Forelimb muscle (tissue), 1 donor: Measurements from ENCODE around the gene RNU7-1. TPM values are rescaled to one million over a fixed set of nuclear protein-coding genes. Genes with fewer than 3 reads are reported as not detected.

Experiments used
- DNase-seq: peaks from one replicate; pipeline ENCODE4 v3.0.0-alpha.2; 2013; ENCODE audit warnings: low read depth
- polyA plus RNA-seq: library from polyadenylated mRNA; unstranded; fragments of 120-200 nt; gene quantifications from one replicate; pipeline ENCODE4 v1.2.1, GENCODE V29; 2013; ENCODE audit not compliant: insufficient read length

The RNU7-1 gene
- polyA plus RNA-seq, 1 donor: not detected

DNA sequence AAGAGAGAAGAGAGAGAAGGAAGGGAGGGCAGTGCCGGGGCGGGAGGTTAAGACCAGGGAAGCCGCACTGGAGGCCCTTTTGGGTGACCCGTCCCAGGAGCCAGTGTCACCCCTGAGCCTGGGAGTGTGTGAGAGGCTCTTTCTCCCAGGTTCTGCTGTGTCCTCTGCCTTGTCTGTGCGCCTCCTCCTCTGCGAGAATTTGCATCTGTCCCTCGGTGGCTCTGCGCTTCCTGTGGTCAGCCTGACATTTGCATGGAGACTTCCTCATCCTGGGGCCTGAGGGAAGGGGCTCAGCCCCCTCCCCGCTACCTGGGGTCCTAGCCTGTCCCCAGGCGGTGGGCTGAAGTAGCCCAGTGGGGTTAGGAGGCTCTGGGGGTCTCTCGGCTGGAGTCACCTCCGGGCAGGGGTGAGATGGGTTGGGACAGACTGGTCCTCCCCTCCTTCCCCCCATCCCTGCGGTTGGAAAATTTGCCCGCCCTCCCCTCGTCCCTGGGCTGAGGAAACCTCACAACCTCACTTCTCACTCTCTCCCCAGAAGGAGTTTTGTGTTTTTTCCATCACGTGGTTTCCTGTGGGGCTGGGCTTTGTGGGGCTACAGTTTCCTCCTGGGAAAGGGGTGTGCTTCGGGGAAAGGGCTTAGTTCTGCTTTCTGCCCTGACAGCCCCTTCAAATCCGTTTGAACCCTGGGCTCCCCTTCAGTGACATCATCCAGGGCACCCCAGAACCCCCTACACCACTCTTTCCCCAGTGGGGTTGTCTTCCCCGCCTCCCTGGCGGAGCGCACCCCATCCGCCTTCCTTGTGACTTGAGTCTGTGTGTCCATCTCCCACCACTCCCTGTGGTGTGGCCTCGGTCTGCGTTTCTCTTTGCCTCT, 10.1 kb downstream of the RNU7-1 start:
- DNase-seq: peak; percentile 73

DNA sequence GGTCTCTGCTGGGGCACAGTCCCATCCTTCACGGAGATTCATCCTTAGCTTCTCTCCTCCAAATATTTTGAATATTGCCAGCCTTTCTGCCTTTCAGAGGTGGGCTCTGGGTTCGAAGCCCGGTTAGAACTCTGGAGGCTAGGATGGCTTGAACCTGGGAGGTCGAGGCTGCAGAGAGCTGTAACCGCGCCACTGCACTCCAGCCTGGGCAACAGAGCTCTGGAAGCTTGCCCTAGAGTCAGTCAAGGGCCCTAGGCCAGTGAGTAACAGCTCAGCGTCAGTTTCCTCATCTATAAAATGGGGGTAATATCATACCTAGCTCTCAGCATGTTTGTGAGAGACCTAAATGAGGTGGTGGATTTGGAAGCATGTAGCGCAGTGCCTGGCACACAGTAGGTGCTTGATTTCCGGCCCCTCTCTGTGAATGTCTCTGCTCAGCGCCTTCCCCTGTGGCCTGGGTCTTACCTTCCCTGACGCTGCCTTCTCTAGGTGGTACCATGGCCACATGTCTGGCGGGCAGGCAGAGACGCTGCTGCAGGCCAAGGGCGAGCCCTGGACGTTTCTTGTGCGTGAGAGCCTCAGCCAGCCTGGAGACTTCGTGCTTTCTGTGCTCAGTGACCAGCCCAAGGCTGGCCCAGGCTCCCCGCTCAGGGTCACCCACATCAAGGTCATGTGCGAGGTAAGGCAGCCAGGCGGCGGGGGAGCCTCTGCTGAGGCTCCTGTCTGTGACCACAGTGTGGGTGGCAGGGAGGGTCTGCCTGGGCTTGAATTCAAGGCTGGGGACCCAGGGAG, 10.9 kb downstream of the RNU7-1 start:
- no peak for DNase-seq

DNA sequence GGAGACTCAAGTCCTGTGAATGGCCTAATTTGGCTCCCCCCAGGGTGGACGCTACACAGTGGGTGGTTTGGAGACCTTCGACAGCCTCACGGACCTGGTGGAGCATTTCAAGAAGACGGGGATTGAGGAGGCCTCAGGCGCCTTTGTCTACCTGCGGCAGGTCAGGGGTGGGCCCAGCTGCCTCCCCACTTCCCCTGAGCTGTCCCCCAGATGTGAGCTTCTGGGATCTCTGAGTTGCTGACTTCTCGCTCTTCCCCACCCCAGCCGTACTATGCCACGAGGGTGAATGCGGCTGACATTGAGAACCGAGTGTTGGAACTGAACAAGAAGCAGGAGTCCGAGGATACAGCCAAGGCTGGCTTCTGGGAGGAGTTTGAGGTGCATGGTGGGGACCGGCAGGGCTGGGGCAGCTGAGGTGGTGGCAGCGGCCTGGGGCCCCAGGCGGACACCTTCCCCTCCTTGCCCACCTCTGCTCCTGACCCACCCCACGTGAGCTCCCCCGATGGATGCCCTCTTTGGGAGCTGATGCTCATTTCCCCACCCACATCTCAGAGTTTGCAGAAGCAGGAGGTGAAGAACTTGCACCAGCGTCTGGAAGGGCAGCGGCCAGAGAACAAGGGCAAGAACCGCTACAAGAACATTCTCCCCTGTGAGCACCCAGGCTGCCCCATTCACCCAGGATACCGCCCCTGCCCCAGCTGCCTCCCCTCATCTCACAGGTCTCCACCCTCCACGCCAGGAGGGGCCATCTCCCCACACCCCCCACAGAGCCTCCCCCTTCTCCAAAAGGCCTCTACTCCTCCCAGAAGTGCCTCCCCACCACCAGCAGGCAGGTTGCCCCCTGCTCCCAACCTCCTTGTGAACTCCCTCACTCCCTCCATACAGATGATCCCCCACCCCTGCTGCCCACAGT, 11.7 kb downstream of the RNU7-1 start:
- DNase-seq: no peak

DNA sequence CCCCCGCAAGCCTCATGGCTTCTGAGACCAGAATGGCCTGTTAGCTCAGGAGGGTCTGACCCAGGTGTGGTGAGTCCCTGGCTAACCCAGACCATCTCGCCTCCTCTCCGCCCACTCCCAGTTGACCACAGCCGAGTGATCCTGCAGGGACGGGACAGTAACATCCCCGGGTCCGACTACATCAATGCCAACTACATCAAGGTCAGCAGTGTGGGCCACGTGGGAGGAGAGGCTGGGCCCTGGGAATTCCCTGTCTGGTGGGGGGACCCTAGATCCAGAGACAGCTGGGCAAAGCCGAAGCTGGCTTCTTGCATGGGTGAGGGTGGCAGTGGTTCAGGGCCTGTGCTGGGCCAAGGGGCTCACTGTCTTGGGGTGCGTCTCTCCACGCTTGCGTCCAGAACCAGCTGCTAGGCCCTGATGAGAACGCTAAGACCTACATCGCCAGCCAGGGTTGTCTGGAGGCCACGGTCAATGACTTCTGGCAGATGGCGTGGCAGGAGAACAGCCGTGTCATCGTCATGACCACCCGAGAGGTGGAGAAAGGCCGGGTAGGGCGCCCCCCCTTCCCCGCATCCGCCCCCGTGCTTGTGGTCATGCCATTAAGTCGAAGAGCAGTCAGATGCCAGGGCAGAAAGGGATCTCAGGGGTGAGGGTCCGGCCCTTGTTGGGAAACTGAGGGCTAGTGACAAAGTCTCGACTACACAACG, 12.6 kb downstream of the RNU7-1 start:
- no peak for DNase-seq

DNA sequence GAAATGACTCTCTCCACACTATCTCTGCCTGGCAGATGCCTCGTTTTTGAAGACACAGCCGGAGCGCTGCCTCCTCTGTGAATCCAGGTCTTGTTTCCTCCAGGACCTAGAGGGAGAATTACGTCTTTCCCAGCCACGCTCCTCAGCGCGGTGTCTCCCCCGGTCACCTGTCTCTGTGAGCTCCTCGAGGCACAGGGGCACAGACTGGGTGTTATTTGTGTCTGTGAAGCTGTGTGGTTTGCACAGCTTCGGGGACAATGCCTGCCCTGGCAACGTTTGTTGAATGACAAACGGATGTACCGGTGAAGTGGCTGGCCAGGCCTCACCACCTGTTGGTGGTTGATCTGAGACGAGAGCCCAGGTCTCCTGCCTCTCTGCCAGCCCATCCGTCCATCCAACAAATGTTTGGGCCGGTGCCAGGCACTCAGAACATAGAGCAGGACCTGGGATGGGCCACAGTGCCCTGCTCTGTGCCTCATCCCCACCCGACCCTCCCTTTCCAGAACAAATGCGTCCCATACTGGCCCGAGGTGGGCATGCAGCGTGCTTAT, 13.6 kb downstream of the RNU7-1 start:
- DNase-seq: no peak

DNA sequence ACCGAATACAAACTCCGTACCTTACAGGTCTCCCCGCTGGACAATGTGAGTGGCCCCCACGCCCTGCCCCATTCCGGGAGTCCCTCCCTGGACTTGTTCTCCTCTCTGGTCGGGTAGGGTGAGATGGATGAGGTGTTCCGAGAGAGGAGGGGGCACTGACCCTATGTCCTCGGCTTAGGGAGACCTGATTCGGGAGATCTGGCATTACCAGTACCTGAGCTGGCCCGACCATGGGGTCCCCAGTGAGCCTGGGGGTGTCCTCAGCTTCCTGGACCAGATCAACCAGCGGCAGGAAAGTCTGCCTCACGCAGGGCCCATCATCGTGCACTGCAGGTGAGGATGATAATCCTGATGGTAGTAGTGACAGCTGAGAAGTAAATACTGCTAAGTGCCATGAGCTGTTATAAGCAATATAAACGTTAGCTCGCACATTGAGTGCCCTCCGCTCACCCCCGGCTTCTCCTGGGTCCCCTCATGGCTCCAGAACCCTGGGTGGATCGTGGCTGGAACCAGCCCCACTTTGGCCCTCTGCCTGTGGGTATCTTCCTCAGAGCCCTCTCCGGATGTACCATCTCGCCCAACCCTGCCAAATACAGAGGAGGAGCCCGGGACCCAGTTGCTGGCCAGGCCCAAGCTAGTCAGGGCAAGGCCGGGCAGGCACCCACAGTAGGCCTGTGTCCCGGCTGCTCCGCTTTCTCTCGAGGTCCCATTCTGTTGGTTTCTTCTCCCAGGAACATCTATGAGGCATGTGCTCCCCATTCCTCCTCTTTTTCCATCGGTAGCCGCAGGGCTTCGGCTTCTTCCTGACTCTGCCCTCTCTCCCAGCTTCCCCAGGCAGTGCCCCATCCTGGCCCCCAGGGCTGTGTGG, 14.4 kb downstream of the RNU7-1 start:
- no peak for DNase-seq

DNA sequence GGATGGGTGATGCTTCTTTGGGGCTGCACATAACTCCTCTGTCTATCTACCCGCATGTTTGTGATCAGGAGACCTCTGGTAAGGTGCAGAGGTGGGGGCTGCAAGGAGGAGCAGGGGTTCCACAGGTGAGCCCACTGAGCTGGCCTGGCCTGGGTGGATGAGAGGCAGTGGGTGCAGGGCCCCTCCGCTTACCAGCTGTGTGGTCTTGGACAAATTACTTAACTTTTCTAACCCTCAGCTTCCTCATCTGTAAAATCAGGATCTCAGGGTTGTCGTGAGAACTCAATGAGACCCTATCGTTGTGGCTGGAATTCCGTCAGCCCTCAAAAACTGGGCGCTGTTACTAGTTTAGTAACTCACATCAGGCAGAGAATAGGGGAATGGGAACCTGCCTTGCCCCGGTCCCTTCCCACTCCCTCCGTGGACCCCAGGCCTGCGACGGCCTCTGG, 15.0 kb downstream of the RNU7-1 start:
- no peak for DNase-seq

DNA sequence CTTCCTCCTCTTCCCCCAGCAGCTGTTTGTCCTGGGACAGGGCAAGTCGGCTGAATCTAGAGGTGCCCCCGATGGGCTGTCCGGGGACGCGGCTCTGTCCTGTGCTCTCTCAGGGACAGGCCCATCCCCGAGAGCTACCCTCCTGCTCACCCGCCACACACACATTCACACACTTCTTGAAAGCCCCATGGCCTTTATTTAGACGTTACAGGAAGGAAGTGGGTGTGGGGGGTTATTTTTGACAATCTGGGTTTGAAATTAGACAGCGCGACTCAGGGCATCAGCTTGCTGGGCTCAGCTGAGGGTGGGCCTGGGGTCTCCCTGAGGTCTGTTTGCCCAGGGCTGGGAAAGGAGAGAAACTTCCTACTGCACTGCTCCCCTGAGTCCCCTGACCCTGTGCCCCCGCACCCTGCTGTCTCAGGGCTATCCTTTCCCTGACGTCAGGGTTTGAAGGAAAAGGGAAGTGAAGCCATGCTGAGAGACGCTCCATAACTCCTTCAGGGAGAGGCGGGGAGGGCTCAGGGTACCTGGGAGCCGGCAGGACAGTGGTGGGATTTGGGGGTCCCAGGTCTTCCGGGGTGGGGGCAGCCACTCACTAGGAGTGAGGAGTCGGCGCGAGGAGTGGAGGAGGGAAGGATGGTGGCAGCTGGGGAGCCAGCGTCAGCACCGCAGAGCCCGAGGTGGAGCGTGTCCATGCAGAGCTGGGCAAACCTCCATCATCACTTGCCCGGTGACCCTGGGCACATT, 15.6 kb downstream of the RNU7-1 start:
- DNase-seq: no peak

DNA sequence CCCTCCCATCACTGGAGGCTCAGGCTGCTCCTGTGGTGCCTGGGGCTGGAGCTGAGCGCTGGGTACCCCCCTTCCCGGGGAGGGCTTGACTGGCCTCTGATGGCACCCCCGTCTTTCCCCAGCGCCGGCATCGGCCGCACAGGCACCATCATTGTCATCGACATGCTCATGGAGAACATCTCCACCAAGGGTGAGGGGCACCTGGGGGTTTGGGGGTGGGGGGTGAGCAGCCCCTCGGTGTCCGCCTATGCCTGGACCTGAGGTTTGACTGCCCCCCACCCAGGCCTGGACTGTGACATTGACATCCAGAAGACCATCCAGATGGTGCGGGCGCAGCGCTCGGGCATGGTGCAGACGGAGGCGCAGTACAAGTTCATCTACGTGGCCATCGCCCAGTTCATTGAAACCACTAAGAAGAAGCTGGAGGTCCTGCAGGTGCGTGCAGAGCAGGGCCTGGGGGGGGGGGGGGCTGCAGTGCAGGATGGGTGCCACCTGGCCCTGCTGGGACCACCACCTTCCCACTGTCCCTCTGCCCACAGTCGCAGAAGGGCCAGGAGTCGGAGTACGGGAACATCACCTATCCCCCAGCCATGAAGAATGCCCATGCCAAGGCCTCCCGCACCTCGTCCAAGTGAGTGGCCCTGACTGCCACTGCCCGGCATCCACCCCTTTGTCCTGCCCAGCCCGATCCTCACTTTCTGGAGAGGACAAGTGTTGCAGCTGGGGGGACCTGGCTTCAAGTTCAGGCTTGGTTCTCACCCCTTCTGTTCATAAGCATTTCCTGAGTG, 16.4 kb downstream of the RNU7-1 start:
- DNase-seq: no peak

DNA sequence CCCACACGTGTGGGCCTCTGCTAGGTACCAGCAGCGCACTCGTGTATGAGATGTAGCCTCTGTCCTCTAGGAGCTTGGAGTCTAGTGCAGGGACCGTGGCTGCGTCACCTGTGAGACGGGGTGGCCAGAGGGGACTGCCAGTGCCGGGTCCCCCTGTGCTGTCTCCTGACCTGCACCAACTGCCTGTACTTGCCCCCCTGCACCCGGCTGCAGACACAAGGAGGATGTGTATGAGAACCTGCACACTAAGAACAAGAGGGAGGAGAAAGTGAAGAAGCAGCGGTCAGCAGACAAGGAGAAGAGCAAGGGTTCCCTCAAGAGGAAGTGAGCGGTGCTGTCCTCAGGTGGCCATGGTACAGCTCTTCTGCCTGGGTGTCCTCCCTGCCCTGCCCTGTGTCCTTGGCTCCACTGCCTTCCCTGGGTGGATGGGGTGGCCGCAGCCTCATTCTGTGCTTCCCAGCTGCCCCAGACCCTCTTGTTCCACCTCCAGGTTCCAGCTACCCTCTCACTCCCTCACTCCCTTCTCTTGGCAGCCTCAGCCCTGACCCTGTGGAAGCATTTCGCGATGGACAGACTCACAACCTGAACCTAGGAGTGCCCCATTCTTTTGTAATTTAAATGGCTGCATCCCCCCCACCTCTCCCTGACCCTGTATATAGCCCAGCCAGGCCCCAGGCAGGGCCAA, 17.1 kb downstream of the RNU7-1 start:
- no peak for DNase-seq

DNA sequence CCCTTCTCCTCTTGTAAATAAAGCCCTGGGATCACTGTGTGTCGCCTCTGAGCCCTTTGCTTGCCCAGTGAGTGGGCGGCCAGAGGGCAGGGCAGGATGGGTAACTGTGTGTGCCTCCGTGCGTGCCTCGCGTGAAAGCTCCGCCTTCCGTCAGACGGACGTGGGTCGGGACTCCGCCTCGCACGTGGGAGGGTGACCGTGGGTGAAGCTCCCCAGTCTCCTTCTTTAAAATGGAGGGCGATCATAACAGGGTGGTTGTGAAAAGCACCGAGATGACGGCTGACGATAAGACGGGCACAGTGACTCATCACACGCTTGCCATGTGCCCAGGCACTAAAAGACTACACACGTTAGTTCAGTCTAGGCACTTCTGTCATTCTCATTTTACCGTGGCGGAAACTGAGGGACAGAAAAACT, 17.7 kb downstream of the RNU7-1 start:
- no peak for DNase-seq

DNA sequence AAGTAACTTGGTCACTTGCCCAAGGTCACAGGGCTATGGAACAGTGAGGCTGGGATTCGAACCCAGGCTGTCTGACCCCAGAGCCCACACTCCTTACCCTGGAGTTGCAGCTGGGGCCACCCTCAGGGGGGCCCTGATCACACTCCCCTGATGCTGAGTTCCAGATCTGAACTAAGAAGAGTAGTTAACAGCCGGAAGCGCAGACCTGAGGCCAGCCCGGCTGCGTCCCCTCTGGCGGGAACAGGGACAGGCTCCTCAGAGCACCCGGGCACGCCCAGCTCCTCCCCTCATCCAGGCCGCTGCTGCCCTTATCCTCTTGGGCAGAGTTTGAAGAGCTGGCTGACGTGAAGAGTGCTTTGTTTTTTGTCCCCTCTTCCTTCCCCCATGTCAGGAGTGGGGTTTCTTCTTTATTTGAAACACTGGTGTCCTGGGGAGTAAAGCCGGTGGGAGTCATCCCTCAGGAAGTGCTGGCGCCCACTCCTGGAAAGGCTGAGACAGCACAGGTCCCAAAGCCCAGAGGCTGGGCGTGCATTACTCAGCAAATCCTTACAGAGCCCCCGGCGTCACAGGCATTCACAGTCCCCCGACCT, 18.2 kb downstream of the RNU7-1 start:
- DNase-seq: no peak

DNA sequence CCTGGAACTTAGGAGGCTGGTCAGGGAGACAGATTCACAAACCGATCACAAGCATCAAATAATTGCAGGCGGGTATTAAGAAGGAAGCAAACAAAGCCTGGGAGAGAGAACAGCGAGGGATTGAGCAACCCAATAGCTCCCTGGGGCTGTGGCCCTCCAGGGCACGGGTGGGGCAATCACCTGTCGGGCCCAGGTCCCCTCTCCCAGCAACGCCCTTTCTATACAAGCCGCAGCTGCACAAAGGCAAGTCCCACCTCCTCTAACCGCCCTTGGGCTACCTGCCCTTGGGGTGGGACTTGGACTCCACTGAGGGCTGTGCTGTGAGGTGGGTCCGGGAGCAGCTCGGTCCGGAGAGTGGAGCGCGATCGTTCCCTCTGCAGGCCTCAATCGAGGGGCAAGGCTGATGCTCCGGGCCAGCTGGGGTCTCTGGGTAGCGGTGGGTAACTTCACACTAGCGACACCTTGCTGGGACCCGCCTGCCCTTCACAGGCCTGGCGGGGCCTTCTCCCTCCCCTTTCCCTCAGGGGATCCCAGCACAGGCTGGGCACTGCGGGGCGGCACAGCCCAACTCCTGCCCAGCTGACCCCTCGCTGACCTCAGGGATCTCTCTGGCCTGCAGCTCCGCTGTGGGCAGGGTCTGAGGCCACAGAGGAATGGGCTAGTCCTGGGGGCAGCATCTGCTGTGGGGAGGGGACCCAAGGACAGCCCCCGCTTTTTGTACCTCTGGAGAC, 18.8 kb downstream of the RNU7-1 start:
- no peak for DNase-seq

DNA sequence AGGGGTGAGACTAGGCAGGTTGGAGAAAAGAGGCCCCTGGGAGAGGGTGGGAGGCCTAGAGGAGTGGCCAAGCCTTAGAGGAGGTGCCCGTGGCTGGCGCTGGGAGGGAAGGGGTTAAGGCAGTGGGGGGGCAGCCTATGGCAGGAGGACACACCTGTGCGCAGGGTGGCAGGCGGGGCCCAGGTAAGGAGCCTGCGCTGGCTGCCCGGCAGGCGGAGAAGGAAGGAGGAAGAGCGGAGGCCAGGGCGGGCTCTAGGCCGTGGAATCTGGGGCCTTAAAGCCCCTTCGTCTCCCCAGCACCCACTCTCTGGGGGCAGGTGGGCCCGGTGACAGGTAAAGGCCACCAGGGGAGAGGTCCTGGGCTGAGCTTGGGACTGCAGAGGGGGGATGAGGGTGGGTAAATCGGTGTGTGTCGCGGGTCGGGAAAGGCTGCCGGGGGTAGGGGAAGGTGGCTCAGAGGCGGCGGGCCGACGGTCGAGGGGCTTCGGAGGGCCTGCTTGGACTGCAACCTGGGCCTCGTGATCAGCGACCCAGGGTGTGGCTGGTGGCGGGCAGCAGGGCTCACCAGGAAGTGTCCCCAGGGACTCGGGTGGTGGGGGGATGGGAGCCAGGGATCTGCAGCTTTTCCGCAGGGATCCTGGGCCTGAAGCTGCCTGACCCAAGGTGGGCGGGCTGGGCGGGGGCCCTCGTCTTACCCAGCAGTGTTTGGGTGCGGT, 19.6 kb downstream of the RNU7-1 start:
- no peak for DNase-seq

DNA sequence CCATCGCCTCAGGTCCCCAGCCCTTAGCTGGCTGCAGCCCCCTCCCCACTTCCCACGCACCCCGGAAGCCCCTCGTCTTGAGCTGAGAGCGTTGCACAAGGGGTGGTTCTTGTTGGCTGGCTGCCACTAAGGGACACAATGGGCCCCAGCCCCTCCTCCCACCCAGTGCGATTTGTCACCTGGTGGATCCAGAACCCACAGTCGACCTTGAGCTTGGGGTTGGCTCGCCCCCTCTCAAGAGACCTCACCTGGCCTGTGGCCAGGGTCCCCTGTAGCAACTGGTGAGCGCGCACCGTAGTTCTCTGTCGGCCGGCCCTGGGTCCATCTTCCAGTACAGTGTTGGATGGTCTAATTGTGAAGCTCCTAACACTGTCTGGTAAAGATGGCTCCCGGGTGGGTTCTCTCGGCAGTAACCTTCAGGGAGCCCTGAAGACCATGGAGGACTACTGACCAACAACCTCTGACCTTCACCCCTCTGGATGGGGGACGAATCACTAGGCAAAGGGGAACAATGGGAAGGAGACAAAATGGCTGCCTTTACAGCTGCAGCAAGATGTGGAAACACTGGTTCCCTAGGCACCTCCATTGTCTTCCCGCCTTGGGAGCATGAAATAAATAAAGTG, 20.3 kb downstream of the RNU7-1 start:
- no peak for DNase-seq
